Endodermal cell (in vitro differentiated cells): ENCODE results near the gene FOXG1. TPM values are rescaled to one million over a fixed set of nuclear protein-coding genes. Genes with fewer than 3 reads are reported as not detected.

ENCODE experiments used
- DNase-seq: peaks from one replicate; pipeline ENCODE4 v3.0.0-alpha.2; 2017
- H3K27ac ChIP-seq: 2 replicates; pipeline ENCODE4 v1.5.1; 2013; ENCODE audit warnings: mild to moderate bottlenecking, low read depth, low read length, moderate library complexity
- H3K27me3 ChIP-seq: 2 replicates; pipeline ENCODE4 v1.6.1; 2013; ENCODE audit warnings: mild to moderate bottlenecking, low read length, moderate library complexity; ENCODE audit not compliant: insufficient read depth, control insufficient read depth, poor library complexity, severe bottlenecking
- H3K36me3 ChIP-seq: 2 replicates; pipeline ENCODE4 v1.7.0; 2013; ENCODE audit warnings: mild to moderate bottlenecking, low read length, moderate library complexity; ENCODE audit not compliant: control insufficient read depth, insufficient read depth
- H3K4me1 ChIP-seq: one replicate; pipeline ENCODE4 v1.7.0; 2013; ENCODE audit warnings: low read length; ENCODE audit not compliant: control insufficient read depth, insufficient read depth
- H3K4me3 ChIP-seq: 2 replicates; pipeline ENCODE4 v1.5.1; 2013; ENCODE audit warnings: mild to moderate bottlenecking, low read length, moderate library complexity
- H3K9ac ChIP-seq: 2 replicates; pipeline ENCODE4 v1.6.1; 2013; ENCODE audit warnings: mild to moderate bottlenecking, low read length, moderate library complexity; ENCODE audit not compliant: poor library complexity, severe bottlenecking; ENCODE audit errors: extremely low read depth
- H3K9me3 ChIP-seq: 2 replicates; pipeline ENCODE4 v1.6.1; 2013; ENCODE audit warnings: mild to moderate bottlenecking, low read length, moderate library complexity; ENCODE audit not compliant: control insufficient read depth
- H3K27ac Mint-ChIP-seq: 2 replicates; pipeline ENCODE4 v1.8.0; 2020; ENCODE audit warnings: mixed read lengths
- H3K27me3 Mint-ChIP-seq: 2 replicates; pipeline ENCODE4 v1.8.0; 2021; ENCODE audit warnings: mild to moderate bottlenecking, mixed read lengths; ENCODE audit not compliant: insufficient read depth
- H3K36me3 Mint-ChIP-seq: 2 replicates; pipeline ENCODE4 v1.8.0; 2020; ENCODE audit warnings: low read depth, mixed read lengths
- H3K4me1 Mint-ChIP-seq: 2 replicates; pipeline ENCODE4 v1.8.0; 2020; ENCODE audit warnings: mixed read lengths
- H3K4me3 Mint-ChIP-seq: 2 replicates; pipeline ENCODE4 v1.8.0; 2020; ENCODE audit warnings: mild to moderate bottlenecking, moderate library complexity, mixed read lengths
- H3K9me3 Mint-ChIP-seq: 2 replicates; pipeline ENCODE4 v1.8.0; 2020; ENCODE audit warnings: mild to moderate bottlenecking, mixed read lengths
- WGBS, 2 experiments: methylation state at CpG; one replicate each; pipeline versions ENCODE4 v1.1.5 to v1.1.7; 2013; ENCODE audit warnings: missing lambda C conversion rate in 2 of 2, mixed read lengths in 1 of 2; ENCODE audit not compliant: insufficient coverage in 1 of 2, insufficient read length in 1 of 2; 5-methylcytosine and 5-hydroxymethylcytosine counted together
- total RNA-seq, 2 donors: library from RNA; stranded (reverse); fragmentation: NEBNext Ultra II Directional in 1 of 2; extraction: Animal tissue kit (Norgen Biotek cat#: 25700) in 1 of 2; gene quantifications; 2 replicates in 1 of 2; 3 replicates in 1 of 2; pipeline ENCODE4 v1.2.1, GENCODE V29; 2021
- TF ChIP-seq, protein P1 (sequence below): fragments of 200-600 bp; sonication (generic); conservative IDR thresholded peaks from 2 replicates; pipeline ENCODE4 v1.5.0; 2021; ENCODE audit warnings: antibody characterized with exemption, mild to moderate bottlenecking

The FOXG1 gene
- total RNA-seq, 2 donors from 2014 or later = 0.04 to 0.07 TPM

DNA sequence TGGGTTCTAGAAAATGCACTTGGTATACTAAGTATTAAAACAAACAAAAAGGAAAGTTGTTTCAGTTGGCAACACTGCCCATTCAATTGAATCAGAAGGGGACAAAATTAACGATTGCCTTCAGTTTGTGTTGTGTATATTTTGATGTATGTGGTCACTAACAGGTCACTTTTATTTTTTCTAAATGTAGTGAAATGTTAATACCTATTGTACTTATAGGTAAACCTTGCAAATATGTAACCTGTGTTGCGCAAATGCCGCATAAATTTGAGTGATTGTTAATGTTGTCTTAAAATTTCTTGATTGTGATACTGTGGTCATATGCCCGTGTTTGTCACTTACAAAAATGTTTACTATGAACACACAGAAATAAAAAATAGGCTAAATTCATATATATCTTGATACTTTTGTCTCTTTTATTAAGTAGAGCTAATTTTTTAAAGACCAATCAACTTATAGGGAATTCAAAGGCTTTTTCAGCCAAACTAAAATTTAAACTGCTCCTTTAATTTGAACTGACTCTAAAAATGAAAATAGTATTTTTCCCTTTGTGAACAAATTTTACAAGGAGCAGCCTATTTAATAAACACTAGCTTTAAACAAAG lies 2.8 kb downstream of the FOXG1 start:
- Mint-ChIP-seq H3K4me1 (peaks cover 12% of the 10 kb centered on the region), H3K27ac (no peak overlapping the region), H3K36me3 (no peaks in the 10 kb centered on the region), H3K27me3 (peaks cover 94% of the 10 kb centered on the region), H3K9me3 (no peaks in the 10 kb centered on the region), H3K4me3 (no peak overlapping the region)
- Histone ChIP-seq H3K36me3 (no peaks in the 10 kb centered on the region), H3K4me3 (no peak overlapping the region), H3K9me3 (no peaks in the 10 kb centered on the region), H3K27ac (no peak overlapping the region), H3K4me1 (no peaks in the 10 kb centered on the region), H3K27me3 (peaks cover 88% of the 10 kb centered on the region), H3K9ac (no peak overlapping the region)
- TF ChIP-seq, protein P1, sequence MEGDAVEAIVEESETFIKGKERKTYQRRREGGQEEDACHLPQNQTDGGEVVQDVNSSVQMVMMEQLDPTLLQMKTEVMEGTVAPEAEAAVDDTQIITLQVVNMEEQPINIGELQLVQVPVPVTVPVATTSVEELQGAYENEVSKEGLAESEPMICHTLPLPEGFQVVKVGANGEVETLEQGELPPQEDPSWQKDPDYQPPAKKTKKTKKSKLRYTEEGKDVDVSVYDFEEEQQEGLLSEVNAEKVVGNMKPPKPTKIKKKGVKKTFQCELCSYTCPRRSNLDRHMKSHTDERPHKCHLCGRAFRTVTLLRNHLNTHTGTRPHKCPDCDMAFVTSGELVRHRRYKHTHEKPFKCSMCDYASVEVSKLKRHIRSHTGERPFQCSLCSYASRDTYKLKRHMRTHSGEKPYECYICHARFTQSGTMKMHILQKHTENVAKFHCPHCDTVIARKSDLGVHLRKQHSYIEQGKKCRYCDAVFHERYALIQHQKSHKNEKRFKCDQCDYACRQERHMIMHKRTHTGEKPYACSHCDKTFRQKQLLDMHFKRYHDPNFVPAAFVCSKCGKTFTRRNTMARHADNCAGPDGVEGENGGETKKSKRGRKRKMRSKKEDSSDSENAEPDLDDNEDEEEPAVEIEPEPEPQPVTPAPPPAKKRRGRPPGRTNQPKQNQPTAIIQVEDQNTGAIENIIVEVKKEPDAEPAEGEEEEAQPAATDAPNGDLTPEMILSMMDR = no peak
- no peak for DNase-seq
- 44% methylated on average over 3 of the region's 4 CpGs; no CpG with 5 or more reads in 1 of the 2 experiments for WGBS, 2 experiments

DNA sequence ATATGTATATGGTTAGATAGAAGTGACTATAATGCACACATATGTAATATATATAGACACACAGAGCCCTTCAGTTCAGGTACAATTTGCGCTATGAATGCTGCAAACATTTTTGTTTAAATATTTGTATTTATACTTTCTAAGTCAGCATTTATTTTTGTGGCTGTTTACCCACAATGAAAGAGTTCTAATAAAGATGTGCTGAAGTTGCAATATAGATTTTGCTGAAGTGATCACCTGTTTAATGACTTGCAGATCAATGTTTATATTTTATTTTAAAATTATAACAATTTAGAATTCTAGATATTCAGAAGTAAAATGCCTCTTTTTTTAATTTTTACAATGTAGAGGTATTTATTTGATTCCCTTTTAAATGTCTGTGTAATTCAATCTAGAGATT lies 3.5 kb downstream of the FOXG1 start:
- Histone ChIP-seq H3K27me3 (peaks cover 88% of the 10 kb centered on the region), H3K4me1 (no peaks in the 10 kb centered on the region), H3K36me3 (no peaks in the 10 kb centered on the region), H3K27ac (no peak overlapping the region), H3K9ac (no peak overlapping the region), H3K4me3 (no peak overlapping the region), H3K9me3 (no peaks in the 10 kb centered on the region)
- Mint-ChIP-seq H3K27me3 (peaks cover 94% of the 10 kb centered on the region), H3K36me3 (no peaks in the 10 kb centered on the region), H3K4me1 (peaks cover 15% of the 10 kb centered on the region), H3K27ac (no peak overlapping the region), H3K4me3 (no peak overlapping the region), H3K9me3 (no peaks in the 10 kb centered on the region)
- no peak for DNase-seq
- TF ChIP-seq, protein P1 = no peak
- no CpG with 5 or more reads among the region's 1 CpG for WGBS, 2 experiments

DNA sequence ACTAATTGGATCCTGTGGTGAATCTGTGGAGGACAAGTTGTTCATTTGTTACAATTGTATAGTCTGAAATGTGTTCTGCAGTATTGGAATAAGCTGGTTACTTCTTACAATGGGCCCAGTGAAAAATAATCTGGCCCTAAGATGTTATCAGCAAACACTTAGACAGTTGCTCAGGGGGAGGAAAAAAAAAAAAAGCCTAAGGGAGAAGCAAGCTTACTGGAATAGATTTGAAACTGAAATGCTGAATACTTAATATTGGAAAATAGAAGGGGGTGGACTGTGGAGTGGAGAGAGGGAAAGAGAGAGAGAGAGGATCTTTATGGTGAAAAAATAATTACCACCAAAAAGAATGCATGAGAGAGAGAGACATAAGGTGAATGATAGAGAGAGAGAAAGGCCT lies 4.0 kb downstream of the FOXG1 start:
- Mint-ChIP-seq H3K27me3 (peaks cover 94% of the 10 kb centered on the region), H3K4me3 (no peak overlapping the region), H3K9me3 (no peaks in the 10 kb centered on the region), H3K27ac (no peak overlapping the region), H3K4me1 (peaks cover 12% of the 10 kb centered on the region), H3K36me3 (no peaks in the 10 kb centered on the region)
- H3K36me3 ChIP-seq = no peaks in the 10 kb centered on the region
- no peaks in the 10 kb centered on the region for H3K9me3 ChIP-seq
- TF ChIP-seq, protein P1 = no peak
- H3K4me1 ChIP-seq = no peaks in the 10 kb centered on the region
- H3K27me3 ChIP-seq = peaks cover 88% of the 10 kb centered on the region
- DNase-seq = no peak
- no peak overlapping the region for H3K9ac ChIP-seq
- H3K4me3 ChIP-seq = no peak overlapping the region
- no peak overlapping the region for H3K27ac ChIP-seq
